Activated CD4-positive, alpha-beta T cell treated with anti-CD3 and anti-CD28 coated beads for 36 hours (primary cell): ENCODE results near the gene SIRT5. TPM values are rescaled to one million over a fixed set of nuclear protein-coding genes. Genes with fewer than 3 reads are reported as not detected.

Experiments
- ATAC-seq: fragments of 200-7000 bp; cut with Tn5 transposase; one replicate; pipeline ENCODE4 v1.10.0; 2021; ENCODE audit warnings: mild to moderate bottlenecking, moderate library complexity
- CTCF ChIA-PET: fragments of 350-600 bp; sonication (Branson Sonifier 250); formaldehyde crosslinking; loops from one replicate; lab custom pipeline; 2021; ENCODE audit warnings: antibody characterized with exemption; lab: Charles Lee
- POLR2A ChIA-PET: fragments of 350-600 bp; sonication (Branson Sonifier 250); formaldehyde crosslinking; loops from one replicate; lab custom pipeline; 2021; ENCODE audit warnings: antibody characterized with exemption, inconsistent platforms; lab: Charles Lee
- DNase-seq: peaks from one replicate; pipeline ENCODE4 v3.0.0-alpha.2; 2020
- H3K27ac Mint-ChIP-seq: one replicate; pipeline ENCODE4 v1.8.0; 2021; ENCODE audit warnings: mixed read lengths
- H3K27me3 Mint-ChIP-seq: one replicate; pipeline ENCODE4 v1.8.0; 2021; ENCODE audit warnings: mixed read lengths
- H3K36me3 Mint-ChIP-seq: one replicate; pipeline ENCODE4 v1.8.0; 2021; ENCODE audit warnings: low read depth, mixed read lengths
- H3K4me1 Mint-ChIP-seq: one replicate; pipeline ENCODE4 v1.8.0; 2021; ENCODE audit warnings: mixed read lengths
- H3K4me3 Mint-ChIP-seq: one replicate; pipeline ENCODE4 v1.8.0; 2021; ENCODE audit warnings: mild to moderate bottlenecking, moderate library complexity, mixed read lengths
- H3K9me3 Mint-ChIP-seq: one replicate; pipeline ENCODE4 v1.8.0; 2021; ENCODE audit warnings: low read depth, mixed read lengths
- intact Hi-C, 2 experiments: fragments of 100-400 bp; cut with DNase I in 1 of 2; cut with micrococcal nuclease in 1 of 2; formaldehyde crosslinking; loops; one replicate each; pipeline versions ENCODE4 v1.14.2 to v1.15.1; 2022 to 2024; cut with DNase I, micrococcal nuclease
- total RNA-seq, 2 experiments: library from RNA; stranded (reverse); gene quantifications; one replicate each; pipeline ENCODE4 v1.2.3, GENCODE V29; 2021

The SIRT5 gene
- total RNA-seq, 2 experiments from 2014 or later, result 14.7 to 21.9 TPM

DNA sequence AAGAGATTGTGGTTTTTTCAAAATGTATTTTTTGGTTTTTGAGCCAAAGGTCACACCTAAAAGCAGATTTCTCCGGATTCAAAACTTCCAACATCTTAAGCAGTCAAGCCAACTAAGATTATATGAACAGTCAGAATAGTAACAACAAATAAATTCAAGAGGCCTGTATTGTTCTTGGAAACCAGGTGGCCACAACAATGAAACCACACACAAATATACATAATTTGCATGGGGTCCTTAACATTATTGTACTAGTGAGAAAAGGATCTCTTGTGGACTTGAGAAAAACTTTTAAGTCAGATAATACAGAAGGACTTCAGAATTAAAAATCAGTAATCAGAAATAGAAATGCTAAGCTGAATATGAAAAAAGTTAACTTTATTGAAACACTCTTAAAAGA is 81.3 kb downstream of the SIRT5 start:
- Mint-ChIP-seq H3K9me3 (no peaks in the 10 kb centered on the region), H3K27ac (no peak overlapping the region), H3K27me3 (no peaks in the 10 kb centered on the region), H3K36me3 (peaks cover 21% of the 10 kb centered on the region), H3K4me3 (no peak overlapping the region), H3K4me1 (peaks cover 29% of the 10 kb centered on the region)
- POLR2A ChIA-PET, result no interaction called here
- intact Hi-C loops, result no loop called here
- DNase-seq, result no peak
- no peak for ATAC-seq
- CTCF ChIA-PET, result no interaction called here

DNA sequence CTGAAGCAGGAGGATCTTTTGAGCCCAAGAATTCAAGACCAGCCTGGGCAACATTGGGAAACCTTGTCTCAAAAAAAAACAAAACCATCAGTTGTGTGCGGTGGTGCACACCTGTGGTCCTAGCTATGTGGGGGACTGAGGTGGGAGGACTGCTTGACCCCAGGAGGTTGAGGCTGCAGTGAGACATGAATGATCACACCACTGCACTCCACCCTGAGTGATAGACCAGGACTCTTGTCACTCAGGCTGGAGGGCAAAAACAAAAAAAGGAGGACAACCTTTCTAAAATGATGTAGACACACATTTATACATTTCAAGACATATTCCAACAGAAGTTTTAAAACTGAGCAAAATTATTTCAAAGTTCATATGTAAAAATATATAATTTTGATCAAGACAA is 85.9 kb downstream of the SIRT5 start:
- Mint-ChIP-seq H3K4me1 (peaks cover 71% of the 10 kb centered on the region), H3K36me3 (peaks cover 9% of the 10 kb centered on the region)

DNA sequence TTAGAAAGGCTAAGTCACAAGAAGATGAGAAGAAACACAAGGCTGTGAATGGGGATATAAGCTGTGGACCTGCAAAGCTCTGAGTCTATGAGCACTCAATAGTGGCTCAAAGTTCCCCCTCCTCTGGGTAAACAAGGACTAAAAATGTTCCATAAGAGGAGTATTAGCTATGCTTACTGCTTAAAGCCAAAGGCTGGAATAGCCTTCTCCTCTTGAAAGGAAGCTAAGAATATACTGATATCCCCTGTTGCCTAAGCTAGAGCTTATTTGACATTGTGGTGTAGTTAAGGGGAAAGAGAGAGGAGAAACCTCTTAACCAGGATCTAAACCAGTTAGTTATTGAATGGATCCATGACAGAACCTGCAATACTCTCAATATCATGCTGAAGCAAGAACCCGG is 86.5 kb downstream of the SIRT5 start:
- H3K27ac Mint-ChIP-seq, result no peak overlapping the region
- H3K4me3 Mint-ChIP-seq, result no peak overlapping the region
- POLR2A ChIA-PET, result no interaction called here

More for the DNA sequence above, 85.9 kb downstream of the SIRT5 start:
- CTCF ChIA-PET, result interaction anchor here (0.6 to 1.2 kb wide), 3 partner anchors 10 to 126 kb away, joined by 3 read pairs; no protein-coding TSS in a partner anchor
- Mint-ChIP-seq H3K27ac (no peak overlapping the region), H3K27me3 (no peaks in the 10 kb centered on the region), H3K4me3 (no peak overlapping the region), H3K9me3 (no peaks in the 10 kb centered on the region)
- POLR2A ChIA-PET, result no interaction called here
- no peak for ATAC-seq
- DNase-seq, result no peak
- intact Hi-C loops, result no loop called here

DNA sequence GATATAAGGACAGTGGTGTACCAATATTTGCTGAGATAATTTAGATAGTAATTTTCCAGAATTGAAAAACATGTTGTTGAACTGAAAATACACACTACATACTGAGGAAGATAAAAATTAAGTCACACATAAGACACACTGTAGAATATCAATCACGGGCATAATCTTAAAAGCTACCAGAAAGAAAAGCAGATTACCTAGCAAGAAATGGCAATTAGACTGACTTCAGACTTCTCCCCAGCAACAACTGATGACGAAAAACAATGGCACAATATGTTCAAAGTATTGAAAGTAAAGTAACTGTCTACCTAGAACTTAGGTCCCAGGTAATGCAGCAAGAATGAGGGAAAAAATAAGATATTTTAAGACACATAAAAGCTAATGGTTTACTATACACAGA is 87.2 kb downstream of the SIRT5 start:
- Mint-ChIP-seq H3K9me3 (no peaks in the 10 kb centered on the region), H3K27me3 (no peaks in the 10 kb centered on the region), H3K4me3 (no peak overlapping the region), H3K36me3 (peaks cover 3% of the 10 kb centered on the region), H3K27ac (no peak overlapping the region), H3K4me1 (peaks cover 77% of the 10 kb centered on the region)
- POLR2A ChIA-PET, result no interaction called here
- ATAC-seq (no peak), DNase-seq (no peak)
- CTCF ChIA-PET, result interaction anchor here (1.2 to 1.8 kb wide), 2 partner anchors 12 to 24 kb away, joined by 3 to 10 read pairs; no protein-coding TSS in a partner anchor
- intact Hi-C loops, result no loop called here

More for the DNA sequence above, 86.5 kb downstream of the SIRT5 start:
- Mint-ChIP-seq H3K36me3 (peaks cover 5% of the 10 kb centered on the region), H3K4me1 (peaks cover 74% of the 10 kb centered on the region), H3K9me3 (no peaks in the 10 kb centered on the region), H3K27me3 (no peaks in the 10 kb centered on the region)
- intact Hi-C loops, result no loop called here
- ATAC-seq (no peak), DNase-seq (no peak)
- CTCF ChIA-PET, result interaction anchor here (0.6 to 1.2 kb wide), 2 partner anchors 24 to 126 kb away, joined by 3 read pairs; no protein-coding TSS in a partner anchor

- H3K36me3 Mint-ChIP-seq, result no peaks in the 10 kb centered on the region
- ChIA-PET CTCF (interaction anchor here (0.7 to 1.8 kb wide), 3 partner anchors 13 to 176 kb away, joined by 5 to 10 read pairs (median 5); no protein-coding TSS in a partner anchor), POLR2A (no interaction called here)
- H3K27ac Mint-ChIP-seq, result peak overlapping the region; percentile 51
- intact Hi-C loops, result no loop called here
- DNase-seq, result no peak
- ATAC-seq, result no peak
- H3K4me1 Mint-ChIP-seq, result peaks cover 84% of the 10 kb centered on the region
- H3K4me3 Mint-ChIP-seq, result no peak overlapping the region
- no peaks in the 10 kb centered on the region for H3K27me3 Mint-ChIP-seq
- H3K9me3 Mint-ChIP-seq, result no peaks in the 10 kb centered on the region
Observed at GRCh38 chr6:13662651-13663334, 88.4 kb downstream of the SIRT5 start.

GRCh38 chr6:13663986-13664385 is 89.6 kb downstream of the SIRT5 start:
- intact Hi-C loops, result no loop called here
- no peak for ATAC-seq
- Mint-ChIP-seq H3K4me3 (no peak overlapping the region), H3K9me3 (no peaks in the 10 kb centered on the region), H3K36me3 (no peaks in the 10 kb centered on the region), H3K27ac (no peak overlapping the region), H3K27me3 (no peaks in the 10 kb centered on the region), H3K4me1 (peaks cover 90% of the 10 kb centered on the region)
- no peak for DNase-seq
- POLR2A ChIA-PET, result no interaction called here
- CTCF ChIA-PET, result interaction anchor here (0.6 to 1.2 kb wide), 5 partner anchors 15 to 1375 kb away, joined by 3 read pairs; no protein-coding TSS in a partner anchor

Other genes starting within 250 kb of the SIRT5 start
- gene TBC1D7, start 246.1 kb upstream of the SIRT5 start, total RNA-seq, result 10 to 100 TPM; 13.8 to 16.4 TPM
- gene GFOD1, start 87.0 kb upstream of the SIRT5 start, total RNA-seq, result 1 to 10 TPM; 4.2 to 5.8 TPM
- 10 to 100 TPM; 92.8 to 97.3 TPM for gene NOL7, start 40.7 kb downstream of the SIRT5 start, total RNA-seq
- gene RANBP9, start 137.2 kb downstream of the SIRT5 start, total RNA-seq, result 10 to 100 TPM; 50.8 to 65.0 TPM
- 10 to 100 TPM; 37.9 to 59.3 TPM for gene MCUR1, start 240.0 kb downstream of the SIRT5 start, total RNA-seq